GM21825 (cell line): Measurements from ENCODE around the gene ZBTB47.

Experiments used
- ATAC-seq: cut with Tn5 transposase; IDR thresholded peaks from one replicate; pipeline ENCODE4 v1.9.1; 2021; ENCODE audit warnings: mild to moderate bottlenecking, moderate library complexity; ENCODE audit not compliant: unreplicated experiment

Gene ZBTB47

DNA sequence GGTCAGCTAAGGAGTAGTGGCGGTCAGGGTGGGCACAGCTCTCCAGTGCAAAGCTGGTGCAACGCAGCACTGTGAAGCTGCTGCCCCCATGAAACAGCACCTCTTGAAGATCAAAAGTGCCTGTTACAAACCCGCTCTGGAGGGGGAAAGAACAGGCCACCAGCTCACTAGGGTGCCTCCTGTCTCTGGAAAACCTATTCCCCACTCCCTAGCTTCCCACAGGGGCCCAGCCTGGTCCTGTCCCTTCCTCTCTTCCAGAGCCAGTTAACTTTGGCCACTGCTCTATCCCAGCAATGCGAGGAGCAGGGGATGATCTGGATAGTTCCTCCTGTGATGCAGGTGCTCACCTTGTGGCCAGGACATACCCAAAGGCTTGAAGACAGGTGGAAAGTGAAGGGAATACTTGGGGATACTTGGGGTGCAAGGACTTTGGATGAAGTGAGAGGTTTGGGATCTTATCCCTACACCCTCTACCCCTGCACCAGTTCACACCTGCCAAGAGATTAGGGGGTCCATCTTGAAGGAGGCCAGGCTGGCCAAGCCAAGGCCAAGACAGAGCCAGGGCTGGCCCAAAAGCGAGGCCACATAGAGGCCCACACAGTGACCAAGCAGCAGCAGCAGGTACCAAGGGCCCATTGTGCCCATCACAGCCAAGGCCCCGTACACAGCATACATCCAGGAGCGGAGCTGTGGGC, 44.9 kb downstream of the ZBTB47 start:
- no peak for ATAC-seq

DNA sequence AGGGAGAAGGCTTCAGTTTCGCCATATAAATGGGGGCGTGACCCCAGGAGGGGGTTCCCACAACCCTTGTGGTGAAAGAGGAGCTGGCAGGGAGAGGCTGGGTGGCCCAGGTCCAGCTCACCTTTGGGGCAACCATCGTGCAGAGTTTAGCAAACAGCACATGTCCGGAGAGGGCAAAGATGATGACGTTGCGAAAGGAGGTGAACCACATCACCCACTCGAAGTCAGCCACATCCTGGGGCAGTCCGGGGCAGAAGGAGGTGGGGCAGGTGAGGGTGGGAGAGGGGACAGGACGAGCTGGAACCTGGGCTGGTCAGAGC, 45.4 kb downstream of the ZBTB47 start:
- ATAC-seq: no peak

DNA sequence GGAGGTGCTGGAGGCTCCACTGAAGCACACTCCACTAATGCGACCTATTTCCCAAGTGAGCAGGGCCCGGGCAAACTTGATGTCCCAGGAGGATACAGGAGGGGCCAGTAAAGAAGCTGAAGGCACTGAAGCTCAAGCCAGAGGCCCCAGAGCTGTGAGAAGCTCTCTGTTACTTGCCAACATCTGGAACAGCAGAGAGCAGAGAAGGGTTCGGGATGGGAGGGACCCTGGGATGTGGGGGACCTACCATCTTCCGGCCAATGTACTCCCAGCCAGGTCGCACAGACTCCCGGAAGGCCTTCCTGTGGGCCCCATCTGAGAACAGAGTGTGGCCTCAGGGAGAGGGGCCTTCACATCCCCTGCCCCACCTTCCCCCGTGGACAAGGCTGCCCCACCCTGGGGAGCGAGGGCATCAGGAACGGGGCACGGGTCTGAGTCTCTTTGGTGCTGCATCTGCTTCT, 46.0 kb downstream of the ZBTB47 start:
- ATAC-seq: no peak

DNA sequence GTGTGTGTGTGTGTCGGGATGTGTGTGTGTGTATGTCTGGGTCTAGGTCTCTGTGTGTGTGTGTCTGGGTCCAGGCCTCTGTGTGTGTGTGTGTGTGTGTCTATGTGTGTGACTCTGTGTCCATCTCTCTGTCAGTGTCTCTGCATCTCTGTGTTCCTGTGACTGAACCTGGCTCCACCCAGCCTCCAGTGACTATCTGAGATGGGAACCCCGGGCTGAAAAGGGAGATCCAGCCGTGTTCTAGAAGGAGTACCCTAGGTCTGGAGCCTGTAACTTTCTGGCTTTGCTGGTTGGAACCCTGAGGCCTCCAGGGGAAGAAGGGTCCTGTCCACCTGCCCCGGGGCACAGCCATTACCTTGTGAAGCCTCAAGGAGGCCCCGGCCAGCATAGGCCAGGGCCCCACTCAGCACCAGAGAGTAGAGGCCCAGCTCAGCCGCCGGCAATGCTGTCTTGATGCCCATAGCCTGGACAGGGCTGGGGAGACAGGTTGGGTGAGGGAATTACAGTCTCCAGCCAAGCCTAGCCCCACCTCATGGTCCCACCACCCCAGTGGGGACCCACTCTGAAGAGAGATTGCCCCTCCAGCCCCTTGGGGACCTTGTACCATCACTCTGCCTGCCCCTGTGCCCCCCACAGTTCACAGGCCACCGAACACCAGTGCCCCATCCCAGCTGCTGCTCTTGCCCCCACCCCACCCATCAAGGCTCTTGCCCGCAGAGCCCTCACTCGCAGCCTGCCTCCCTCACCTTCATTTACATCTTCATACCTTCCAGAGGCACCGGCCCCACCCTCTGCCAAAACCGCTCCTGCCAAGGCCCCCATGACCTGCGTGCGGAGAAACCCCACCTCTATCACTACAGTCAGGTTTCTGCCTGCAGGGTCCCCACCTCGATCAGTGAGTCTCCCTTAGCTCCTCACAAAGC, 47.1 kb downstream of the ZBTB47 start:
- ATAC-seq: no peak

DNA sequence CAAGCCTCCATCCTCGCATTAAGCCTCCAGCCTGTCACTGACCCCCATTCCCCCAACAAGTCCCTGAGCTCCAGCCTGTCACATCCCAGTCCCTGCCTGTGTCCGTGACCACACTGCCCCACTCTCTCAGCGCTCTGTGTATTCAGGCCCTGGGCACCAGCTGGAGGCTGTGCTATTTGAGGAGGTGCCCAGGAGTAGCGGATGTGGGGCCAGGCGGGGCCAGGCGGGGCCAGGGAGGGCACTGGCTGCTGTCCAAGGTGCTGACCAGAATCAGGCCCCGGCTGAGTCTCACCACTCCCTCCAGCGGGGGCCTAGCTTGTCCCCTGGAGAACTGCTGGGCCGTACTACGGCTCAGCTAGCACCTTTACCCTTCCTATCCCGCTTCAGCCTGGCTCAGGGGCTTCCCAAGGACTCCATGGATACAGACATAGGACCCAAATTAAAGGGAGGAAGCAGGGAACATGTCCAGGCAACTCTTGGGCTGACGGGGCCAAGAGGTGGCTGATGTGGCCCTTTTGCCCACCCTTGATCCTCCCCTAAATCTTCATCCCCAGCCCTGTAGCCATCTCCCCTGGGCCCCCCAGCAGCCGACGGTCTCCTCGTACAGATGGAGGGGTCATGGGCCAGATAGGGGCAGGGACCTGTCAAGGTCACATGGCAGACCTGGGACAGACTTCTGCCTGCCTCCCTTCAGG, 48.0 kb downstream of the ZBTB47 start:
- no peak for ATAC-seq

DNA sequence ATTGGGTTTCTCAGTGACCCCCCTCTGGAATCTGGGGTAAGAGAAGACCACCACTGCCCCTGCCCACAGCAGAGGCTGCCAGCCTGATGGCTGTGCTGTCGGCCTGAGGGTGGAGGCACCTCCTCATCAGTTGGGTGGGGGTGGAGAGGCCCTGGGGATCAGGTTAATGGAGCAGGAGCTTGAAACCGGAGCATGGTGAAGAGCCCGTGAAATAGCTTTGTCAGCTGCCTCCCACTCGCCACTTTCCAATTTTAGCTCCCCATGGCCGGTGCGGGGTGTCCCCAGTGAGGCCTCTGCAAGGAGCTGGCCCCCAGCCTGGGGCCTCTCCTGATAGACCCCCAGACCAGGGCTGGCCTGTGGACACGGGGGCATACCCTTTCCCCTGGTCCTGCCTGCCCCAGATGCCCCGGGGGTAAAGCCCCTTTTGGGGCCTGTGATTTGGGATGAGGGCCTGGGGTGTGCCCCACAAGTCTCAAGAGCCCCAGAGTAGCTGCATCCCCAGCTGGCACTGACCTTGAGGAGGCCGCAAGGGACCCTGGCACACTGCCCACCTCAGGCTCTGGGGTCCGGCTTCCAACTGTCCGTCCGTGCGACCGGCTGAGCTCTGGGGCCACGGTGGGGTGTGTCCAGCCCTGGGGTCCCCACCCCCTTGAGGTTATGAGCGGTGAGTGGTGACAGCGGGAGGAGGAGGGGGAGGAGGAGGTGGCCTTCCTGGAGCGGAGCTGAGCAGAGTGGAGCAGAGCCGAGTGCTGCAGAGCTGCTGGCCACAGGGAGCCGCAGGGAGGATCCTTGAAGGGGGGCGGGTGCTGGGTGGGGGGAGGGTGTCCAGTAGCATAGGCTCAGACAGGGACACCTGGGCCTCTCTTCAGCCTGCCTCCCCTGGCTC, 48.8 kb downstream of the ZBTB47 start, which contains the start of gene HHATL:
HHATL (minus strand) TSS at position 733 of the 886 bp plus-strand sequence. CDS start 1,972 bp downstream, outside the sequence.
- ATAC-seq: no peak

DNA sequence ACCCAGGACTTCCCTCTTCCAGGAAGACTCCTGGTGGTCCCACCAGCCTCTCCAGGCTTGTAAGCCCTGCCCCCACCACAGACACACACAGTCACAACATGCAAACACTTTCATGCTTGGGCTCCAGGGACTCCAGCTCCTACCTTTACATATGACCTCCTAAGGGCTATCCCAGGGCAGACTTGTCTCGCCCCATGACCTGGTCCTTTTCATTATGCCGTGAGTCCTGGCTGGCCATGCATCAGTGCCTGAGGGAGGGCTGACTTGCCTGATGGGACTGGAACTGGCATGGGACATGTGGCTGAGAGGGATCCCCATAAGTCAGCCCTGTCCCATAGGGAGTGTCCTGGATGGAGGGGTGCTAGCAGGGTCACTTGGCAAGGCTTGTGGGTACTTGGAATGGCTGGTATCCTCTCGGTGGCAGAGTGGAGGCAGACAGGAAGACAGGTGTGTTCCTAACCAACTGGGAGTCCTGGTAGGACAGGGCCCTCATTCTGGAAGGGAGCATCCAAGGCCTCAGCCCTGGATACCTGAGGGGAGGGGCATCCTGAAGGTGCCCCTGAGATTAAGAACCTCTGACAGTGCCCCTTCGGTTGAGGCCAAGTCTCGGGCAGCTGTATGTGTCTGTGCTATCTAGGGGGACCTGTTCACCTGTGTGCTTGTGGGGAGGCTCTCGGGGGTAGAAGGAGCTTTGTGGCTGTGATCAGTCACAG, 49.6 kb downstream of the ZBTB47 start:
- no peak for ATAC-seq

DNA sequence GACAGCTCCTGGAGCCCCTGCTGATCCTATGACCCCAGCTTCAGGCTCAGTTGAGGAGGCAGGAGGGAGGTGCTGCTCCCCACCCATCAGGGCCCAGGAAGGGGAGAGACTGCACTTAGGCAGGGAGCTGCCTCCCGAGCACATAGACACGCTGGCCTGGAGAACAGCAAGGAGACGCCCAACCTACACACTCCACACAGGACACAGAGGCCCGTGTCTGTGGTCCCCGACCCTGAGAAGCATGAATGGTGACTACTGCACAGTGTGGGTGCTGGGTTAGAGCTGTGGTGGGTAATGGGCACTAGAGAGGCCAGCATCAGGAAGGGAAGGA, 50.2 kb downstream of the ZBTB47 start:
- no peak for ATAC-seq

DNA sequence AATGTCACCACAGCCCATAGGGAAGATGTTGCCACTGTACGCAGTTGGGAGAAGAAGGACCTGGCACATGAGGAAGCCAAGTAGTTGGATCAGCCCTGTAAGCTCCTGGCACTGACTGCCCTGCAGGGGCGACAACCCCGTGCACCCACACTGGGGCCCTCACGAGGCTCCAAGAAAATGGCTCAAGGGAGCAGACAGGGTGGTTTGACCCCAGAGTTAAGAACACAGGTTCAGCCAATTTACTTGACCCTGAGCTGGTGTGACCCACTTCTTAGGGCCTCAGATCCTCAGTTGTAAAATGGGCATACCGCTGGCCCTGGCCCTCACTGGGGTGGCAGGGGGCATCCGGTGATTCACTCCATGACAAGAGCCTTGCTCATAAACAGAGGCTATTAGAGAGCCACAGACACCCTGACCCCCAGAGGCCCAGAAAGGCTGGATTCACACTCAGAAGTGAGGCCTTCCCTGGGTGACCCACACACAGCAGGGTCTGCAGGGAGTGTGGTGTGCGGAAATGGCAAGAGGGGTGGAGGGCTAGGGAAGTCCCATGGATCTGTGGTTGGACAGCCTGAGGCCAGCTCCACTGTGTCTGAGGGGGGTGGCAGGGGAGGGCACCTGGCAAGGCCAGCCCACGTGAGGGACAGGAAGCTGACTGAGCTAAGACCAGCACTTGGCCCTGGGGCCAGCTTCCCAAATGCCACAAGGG, 50.8 kb downstream of the ZBTB47 start:
- no peak for ATAC-seq

DNA sequence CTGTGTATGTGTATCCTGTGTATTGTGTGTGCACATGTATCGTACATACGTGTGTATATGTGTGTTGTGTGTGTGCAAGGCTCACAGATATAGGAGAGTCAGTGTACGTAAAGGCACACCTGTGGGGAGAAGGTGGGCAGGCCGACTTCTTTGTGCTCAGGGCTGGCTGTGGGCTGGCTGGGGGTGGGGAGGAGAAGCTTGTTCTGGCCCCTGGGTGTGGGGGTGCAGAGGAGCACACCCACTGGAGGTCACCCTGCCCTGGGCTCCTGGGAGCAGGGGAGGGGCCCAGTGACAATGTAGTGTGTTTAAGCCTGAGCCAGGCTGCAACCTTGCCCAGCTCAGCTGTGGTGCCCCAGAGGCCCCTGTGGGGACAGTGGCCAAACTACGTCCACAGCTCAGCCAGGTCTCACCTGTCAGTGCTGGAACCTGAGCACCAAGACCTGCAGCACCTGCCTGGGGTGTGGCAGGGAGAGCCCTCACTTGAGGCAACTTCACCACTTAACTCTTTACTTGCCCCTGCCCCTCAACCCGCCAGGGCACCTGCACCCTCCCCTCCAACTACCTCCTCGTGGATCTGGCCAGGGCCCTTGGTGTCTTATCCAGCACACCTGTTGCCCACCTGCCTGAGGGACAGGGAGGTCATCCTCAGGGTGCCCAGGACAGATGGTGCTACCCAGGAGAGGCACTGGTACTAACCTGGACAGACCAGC, 51.7 kb downstream of the ZBTB47 start:
- ATAC-seq: no peak

DNA sequence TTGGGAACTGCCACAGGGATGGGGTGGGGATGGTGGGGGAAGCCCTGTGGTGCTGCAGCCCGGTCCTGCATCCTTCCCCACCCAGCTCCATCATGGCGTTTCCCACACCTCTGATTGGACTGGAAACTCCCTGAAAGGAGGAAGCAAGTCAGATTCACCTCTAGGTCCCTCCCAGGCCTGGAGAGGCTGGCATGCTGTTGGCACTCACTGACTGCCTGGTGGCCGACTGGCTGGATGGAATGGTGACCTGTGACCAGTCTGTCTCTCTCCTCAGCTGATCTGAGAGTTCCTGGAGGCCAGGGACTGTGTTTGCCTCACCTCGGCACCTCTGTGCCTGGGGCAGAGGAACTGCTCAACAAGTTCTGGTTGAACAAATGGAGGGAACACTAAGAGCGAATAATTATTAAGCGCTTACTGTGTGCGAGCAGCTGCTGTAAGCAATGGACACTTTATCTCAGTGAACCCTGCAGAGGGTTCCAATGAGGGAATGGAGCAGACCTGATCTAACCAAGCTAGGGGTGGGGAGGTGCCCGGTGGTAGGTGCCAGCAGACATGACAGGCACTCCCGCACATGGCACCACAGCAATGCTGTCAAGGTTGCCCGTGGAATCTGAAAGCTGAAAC, 52.6 kb downstream of the ZBTB47 start:
- no peak for ATAC-seq

DNA sequence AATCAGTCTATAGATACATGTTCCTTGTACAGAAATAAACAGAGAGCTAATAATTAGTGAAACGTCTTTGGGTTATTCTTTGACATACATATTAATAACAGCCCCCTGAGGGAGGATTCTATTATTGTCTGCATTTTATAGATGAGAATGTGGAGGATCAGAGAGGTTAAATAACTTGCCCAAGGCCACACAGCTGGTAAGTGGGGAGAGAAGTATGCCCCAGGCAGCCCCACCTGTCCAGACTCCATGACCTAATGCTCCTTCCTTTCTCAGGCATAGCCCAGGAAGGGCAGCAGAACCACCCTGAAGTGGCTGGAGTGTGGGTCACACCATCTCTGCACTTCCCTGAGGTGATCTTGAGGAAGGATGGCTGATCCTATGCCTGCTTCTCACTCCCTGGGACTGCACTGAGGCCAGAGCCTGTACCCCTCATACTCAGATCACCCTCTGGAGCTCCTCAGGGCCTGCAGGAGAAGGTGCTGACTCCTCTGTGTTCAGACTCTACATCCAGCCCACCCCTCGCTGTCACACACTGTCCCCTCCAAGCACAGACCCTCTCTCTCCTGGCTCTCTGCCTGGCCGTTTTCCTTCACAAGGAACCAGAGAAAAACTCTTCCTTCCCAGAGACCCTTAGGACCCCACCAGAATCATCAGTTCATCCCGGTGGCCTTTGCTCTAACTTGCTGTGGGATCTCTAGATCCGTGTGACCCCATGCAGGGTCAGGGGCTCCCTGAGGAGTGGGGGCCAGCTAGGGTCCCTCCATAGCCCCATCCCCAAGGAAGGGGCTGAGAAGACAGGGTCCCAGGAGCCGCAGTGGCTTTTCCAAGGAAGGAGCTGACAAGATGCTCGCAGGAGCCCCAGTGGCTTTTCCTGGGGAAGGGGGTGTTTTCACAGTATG, 53.5 kb downstream of the ZBTB47 start:
- ATAC-seq: no peak

DNA sequence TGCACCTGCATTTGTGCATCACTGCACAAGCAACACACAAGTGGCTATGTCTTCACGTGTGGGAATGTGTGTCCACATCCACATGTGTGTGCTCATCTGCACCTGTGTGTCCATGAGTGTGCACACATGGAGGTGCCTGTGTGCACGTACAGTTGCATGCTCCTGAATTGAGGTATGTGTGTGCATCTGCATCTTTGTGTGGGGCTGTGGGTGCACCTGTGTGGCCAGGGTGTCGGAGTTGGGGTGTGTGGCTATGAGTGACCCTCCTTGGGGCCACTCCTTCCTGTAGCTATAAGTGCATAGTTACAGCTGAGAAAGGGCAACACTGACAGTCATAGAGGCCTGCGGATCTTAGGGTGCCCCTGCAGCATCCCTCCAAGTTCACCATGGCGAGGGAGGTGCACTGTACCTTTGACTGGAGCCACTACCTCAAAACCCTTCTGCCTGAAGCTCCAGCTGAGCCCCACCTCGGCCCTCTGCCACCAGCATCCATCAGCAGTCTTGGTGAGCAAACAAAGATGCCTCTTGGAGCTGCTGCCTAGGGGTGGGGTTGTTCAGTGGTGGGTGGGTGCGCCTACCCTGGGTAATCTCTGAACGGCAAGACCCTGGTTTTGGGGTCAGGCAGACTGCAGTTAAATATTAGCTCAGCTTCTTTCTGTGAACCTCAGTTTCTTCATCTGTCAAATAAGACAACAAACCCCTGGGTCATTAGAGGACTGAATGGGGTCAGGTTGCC, 54.3 kb downstream of the ZBTB47 start:
- ATAC-seq: no peak

DNA sequence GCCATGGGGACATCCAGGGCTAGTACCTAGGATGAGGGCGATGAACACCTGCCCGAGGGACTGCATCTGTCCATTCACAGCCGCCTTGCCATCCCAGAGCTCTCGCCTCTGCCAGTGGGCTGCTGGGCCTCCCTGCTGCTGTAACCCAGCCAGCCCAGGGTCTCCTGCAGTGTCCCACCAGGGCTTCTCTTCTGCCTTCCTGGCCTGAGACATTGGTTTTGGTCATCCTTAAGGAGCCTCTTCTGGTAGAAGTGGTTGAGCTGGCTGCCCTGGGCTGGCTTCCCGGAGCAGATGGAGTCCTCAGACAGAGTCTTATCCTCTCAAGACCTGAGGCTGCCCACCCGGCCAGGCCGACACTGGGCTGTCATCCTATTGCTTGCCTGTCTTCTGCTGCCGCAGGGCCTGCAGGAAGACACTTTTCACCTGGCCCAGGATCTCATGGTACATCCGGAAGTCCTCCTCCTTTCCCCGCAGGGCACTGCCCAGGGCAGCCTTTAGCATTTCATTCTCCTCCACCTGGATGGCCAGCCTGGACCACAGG, 55.2 kb downstream of the ZBTB47 start:
- ATAC-seq: no peak

DNA sequence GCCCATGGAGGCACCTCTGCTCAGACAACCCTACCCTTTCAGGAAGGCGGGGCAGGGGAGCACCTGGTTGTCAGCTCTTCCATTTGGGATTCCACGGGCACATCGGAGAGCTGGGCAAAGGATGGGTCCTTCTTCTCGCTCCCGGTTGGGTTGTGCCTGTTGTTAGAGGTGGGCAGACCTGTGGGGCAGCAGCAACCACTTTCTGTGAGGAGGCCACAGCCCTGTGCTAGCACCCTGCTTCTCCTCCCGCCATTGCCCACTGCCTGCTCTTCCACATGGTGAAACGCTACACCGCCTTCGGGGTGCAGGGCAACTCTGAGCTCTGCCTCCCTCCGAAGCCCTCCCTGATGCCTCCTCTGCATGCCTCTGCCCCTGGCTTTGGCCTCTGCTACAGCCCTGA, 56.1 kb downstream of the ZBTB47 start:
- ATAC-seq: no peak

DNA sequence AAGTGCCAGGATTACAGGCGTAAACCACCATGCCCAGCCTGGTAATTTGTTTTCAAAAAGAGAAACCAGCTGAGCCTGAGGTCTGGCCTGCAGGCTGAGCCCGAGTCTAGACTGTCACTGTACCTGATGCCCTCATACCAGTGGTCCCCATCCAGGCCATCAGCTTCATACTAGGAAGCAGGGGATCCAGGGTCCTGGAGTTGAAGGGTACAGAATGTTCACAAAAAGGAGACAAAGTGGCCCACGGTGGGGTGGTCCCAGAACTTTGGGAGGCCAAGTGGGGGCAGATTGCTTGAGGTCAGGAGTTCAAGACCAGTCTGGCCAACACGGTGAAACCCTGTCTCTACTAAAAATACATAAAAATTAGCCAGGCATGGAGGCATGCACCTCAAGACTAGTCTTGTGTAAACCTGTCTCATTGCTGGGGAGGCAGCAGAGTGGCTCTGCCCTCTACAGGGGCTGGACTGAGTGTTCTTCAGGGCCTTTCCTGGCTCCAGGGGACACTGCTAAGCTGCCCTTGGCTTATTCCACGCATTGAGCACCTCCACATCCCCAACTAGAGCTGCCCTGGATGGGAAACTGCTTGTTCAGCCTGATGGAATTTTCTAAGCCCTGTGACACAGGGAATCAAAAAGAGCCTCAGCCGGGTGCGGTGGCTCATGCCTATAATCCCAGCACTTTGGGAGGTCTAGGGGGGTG, 57.0 kb downstream of the ZBTB47 start:
- ATAC-seq: no peak
